DOHH2 (cell line): Measurements from ENCODE around the gene BTBD6.

Experiments
- CTCF ChIP-seq: fragments of 200-600 bp; sonication (generic); IDR thresholded peaks from one replicate; pipeline ENCODE4 v1.5.1; 2014; ENCODE audit warnings: antibody characterized with exemption, mild to moderate bottlenecking, low read depth, low read length; ENCODE audit not compliant: poor library complexity, severe bottlenecking
- EZH2phosphoT487 ChIP-seq: fragments of 200-600 bp; sonication (generic); IDR thresholded peaks from 2 replicates; pipeline ENCODE4 v1.6.1; 2017; ENCODE audit warnings: borderline replicate concordance, mild to moderate bottlenecking, antibody characterized with exemption, low read length, moderate library complexity, mixed read lengths

DNA sequence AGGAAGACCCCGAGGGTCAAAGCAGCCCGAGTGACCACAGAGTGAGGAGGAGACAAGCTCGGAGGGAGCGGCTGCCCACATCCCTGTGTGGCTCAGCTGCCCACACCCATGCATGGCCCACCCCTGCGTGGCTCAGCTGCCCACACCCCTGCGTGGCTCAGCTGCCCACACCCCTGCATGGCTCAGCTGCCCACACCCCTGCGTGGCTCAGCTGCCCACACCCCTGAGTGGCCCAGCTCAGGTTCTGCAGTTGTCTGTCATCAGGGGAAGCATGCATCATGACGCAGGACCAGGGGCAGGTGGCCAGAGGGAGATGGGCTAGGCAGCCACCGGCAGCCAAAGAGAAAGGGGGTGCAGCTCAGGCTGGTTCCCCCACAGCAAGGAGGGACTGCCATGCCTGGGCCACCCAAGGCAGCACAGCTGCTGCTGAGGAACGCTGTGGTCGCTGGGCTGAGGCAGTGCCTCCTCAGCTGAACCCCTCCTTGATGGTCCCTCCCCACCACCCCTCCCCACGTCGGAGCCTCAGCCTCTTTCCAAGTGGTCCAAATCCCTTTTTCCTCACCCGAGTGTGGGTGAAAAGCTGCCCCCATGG is 33.9 kb upstream of the BTBD6 start:
- TF ChIP-seq CTCF (no peak), EZH2phosphoT487 (no peak)
